ENCODE measurements around the gene CYFIP2.

Gene CYFIP2

DNA sequence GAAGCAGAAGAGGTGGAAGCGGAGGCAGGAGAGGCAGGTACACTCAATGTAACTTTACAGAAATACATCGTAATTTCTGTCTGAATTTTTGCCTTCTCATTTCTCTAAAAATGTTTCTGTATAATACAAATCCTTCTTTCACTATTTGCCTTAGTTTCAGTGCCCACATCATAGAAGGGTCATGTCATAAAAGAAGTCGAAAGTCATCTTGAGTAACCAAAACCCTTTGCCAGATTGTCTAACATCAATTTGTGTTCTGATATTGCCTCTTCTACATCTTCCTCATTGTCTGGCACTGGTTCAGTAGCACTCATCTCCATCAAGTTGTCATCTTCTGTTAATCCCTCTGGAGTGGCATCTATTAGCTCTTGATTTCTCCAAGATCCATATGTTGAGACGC lies 6.2 kb upstream of the CYFIP2 start:
- DNase-seq, result no peak

DNA sequence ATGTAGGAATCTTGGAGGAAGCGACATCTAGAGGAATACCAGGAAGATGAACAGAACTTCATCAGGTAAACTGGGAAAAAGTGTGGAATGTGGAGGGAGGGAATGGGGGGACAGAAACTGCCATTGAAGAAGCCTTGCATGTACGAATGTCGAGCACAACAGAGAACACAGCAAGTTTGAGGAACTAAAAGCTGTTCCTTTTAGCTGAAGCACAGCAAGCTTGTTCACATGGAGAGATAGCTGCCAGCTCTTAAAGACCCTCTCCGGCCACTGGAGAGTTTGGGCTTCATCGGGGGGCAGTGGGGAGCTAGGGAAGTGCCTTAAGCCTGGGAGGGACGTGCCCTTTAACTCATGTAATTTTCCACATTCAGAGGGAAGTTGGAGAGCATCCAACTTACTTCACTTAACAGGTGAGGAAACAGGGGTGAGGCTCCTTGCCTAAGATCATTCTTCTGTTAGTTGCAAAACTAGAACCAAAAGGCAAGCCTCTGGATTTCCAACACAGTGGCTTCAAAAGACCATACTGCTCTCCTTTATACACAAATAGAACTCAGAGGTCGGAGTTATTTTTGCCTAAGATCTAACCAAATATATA lies 2.3 kb upstream of the CYFIP2 start:
- DNase-seq, result no peak

DNA sequence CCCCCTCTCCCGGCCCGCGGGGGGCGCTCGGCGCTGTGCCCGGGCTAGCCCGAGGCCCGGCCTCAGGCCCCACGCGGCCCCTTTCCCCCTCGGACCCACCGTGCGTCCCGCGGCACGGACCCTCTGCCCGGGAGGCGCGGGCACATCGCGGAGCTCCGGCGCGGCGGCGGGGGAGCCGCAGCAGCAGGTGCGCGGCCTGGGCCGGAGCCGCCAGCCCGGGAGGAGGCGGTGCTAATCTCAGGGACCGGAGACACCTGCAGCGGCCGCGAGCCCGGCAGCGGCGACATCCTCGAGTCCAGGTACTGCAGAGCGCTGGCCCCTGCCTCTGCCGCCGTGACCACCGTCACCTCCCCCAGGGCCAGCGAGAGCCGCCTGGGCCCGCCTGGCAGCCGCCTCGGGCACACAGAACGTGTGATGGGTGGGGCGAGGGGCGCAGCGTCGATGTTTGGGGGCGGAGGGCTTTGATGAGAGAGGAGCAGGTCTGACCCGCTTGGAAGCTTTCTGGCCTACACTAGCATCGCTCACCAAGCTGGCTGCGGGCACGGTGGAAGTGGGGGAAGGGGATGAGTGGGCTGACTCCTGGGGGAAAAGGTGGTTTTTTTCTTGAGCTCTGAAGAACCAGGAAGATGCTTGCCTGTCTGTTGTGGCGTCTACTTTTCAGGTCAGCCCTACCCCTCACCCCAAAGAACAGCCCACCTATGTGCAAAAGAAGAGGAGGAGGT lies 524 bp downstream of the CYFIP2 start:
- DNase-seq, result no peak

DNA sequence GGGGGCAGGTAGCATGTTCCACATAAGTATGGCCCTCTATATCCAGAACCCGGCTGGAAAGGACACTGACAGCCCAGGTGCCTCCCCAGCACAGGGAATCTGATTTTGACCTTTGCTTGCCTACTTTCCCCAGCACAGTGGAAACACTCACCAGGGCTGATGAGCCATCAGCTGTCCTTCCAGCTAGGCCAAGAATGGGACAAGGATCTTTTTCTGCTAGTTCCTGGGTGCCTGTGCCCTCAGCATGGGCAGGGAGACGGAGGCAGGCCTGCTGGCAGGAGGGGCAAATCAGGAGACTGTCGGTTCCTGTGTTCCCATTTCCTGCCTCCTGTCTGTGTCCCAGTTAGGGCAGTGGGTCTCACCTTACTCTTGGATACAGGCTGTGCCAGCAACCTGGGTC lies 1.1 kb downstream of the CYFIP2 start:
- DNase-seq, result no peak

DNA sequence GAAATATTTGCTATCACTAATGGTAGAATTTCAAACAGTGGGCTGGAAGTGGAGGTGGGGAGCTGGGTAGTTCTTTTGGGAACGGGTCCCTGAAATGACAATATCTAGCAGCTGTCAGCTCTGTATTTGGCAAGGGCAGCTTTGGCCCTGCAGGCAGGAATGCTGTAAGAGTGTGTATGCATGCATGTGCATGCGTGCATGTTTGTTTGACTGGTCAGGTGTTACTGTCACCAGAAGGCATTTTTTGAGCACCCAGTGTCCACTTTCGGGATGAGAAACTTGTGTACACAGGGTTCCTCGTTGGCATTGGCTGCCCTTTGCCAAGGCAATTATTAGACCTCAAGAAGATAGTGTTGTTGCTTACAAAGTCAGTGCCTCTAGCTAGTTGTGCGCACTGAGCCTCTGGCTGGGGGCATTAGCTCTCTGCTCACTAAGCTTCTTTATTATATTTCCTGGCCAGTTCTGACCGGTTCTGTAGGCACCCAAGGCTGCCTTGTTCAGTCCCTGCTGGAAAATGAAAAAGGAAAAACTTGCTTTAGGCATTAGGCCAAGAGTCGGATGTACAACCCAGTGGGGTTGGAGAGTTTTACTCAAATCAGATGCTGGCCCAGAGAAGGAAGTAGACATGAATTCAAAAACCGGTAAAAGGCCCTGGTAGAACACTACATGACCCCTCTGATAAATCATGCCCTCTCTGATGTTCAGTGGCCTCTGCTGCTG lies 2.0 kb downstream of the CYFIP2 start:
- DNase-seq, result no peak

DNA sequence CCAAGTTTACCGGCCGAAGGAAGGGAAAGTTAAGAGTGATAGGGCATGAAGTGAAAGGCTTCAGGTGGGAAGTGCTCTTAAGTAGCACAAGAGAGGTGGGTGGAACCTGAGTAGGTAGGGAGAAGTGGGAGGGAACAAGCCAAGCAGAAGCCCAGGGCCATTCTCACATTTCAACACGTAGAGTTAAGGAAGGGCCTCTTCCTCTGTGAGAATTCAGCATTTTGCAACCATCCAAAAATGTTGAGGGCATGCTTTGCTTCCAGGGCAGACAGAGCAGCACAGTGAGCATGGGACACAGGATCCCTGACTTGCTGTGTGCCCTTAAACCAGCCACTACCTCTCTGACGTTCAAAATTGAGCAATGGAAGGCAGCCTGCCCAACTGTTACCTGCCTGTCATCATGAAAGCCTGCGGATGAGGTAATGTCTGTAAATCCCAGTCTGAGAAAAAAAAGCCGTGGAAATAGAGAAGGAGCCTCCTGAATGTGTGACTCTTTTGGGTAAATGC lies 3.3 kb downstream of the CYFIP2 start:
- DNase-seq, result no peak

DNA sequence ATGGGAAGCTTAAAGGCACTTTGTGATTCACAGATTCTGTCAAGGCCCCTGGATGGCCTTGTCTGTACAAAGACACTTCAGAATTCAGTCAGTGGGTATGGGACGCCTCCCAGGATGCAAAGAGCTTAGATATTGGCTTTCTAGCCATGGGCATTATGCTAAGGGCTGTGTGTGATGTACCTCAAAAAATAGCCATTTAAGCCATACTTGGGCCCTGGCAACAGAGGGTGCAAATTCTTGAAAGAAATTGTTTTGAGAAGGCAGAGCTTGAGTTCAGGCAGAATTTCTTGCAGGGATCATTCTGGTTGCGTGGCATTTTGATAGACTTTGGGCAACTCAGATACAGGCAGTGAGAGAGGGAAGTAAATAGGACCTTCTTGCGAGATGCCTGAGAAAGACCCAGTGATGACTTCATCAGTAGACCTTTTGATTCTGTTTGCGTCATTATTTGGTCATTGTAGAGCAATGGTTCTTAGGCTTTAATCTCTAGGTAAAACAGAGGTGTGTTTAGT lies 3.9 kb downstream of the CYFIP2 start:
- no peak for DNase-seq

DNA sequence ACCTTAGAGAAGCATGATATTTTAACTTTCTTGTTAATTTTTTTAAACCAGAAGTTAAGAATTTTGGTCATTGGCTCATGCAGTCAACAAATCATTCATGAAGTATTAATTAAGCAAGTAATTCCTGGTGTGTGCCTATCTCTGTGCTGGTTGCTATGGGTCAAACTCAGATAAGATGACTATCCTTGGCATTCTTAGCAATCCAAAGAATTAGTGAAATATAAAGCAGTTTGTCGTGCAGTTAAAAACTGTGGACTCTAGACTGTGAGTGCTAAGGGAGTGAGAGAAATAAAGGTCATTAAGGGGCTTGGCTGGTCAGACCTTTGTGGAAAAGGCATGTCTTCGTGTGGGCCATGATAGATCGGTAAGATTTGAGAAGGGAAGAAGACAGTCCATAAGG lies 4.8 kb downstream of the CYFIP2 start:
- DNase-seq, result no peak

DNA sequence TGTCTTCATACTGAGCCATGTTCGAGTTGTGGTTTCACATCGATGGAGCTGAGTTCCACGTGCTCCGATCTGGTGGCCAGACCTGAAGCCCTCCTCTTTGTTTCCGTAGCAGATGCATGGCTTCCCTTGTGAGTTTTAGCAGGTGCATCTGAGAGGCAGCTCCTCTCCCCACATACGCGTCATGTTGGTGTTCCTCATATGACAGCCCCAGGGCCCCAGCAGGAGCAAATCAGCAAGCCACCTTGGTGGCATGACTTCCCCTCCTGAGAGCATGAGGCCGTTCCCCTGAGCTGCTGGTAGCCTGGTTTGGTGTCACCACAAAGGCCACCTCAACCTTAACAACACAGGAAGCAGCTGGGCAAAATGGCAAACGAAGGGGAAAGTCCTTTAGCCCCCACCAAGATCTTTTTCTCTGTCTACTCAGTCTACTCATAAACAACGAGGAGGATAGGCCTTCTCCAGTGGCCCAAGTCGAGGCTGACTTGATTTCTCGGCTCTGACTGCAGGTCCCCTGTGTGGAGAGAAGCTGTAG lies 5.9 kb downstream of the CYFIP2 start:
- no peak for DNase-seq

DNA sequence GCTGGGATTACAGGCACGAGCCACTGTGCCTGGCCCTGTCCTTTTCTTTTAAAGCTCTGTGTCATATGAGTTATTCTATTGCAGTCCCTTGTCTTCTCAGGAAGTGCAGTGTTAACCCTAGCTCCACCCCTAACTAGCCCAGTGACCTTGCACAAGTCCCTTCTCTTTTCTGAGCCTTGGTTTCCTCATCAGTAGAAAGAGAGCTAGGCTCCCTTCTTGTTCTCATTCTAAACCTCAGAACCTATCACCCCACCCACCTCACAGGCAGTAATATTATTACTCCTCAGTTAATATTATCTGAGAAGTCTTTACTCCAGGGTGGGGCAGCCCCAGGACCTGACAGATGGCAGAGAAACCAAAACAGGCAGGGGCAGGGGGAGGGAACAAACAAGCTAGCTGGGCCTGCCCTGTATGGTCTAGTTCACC lies 7.2 kb downstream of the CYFIP2 start:
- DNase-seq, result no peak

DNA sequence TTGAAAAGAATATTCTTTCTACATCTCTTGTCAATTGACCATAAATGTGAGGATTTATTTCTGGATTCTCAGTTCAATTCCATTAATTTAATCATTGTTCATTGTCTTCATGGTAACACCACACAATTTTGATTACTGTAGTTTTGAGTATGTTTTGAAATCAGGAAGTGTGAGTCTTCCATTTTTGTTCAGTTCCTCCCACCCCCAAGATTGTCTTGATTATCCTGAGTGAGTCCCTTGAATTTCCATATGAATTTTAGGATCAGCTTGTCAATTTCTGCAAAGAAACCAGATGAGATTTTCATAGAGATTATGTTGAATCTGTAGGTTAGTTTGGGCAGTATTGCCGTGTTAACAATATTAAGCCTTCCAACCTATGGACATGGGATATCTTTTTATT lies 9.5 kb downstream of the CYFIP2 start:
- no peak for DNase-seq

DNA sequence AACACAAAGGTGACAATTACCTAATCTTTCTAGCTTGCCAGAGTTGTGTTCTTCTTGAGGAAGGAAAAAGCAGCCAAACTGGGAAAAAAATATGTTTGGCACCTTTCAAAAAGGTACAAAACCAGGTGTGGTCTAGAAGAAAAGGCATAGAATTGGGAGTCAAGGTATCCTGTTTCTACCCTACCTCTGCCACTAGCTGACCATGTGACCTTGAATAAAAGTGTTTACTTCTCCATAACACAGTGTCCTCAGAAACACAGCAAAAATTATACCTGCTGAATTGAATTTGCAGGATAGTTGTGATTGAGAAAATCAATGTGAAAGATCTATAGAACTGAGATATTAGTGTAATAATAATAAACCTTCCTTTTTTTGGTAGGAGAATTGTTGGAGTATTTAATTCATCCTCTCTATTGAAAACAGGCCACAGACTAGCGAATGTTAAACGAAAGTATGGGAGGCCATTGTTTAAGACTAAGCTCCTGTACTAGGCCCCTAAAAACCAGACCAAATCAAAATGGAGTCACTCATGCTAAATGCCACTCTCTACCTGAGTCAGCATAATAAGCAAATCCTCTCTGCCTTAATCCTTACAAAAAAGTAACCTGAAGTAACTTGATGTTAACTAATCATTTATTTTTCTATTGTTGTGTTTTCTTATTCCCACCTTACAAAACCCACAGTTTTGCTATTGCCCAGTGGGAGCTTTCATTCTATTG lies 12.6 kb downstream of the CYFIP2 start:
- no peak for DNase-seq

DNA sequence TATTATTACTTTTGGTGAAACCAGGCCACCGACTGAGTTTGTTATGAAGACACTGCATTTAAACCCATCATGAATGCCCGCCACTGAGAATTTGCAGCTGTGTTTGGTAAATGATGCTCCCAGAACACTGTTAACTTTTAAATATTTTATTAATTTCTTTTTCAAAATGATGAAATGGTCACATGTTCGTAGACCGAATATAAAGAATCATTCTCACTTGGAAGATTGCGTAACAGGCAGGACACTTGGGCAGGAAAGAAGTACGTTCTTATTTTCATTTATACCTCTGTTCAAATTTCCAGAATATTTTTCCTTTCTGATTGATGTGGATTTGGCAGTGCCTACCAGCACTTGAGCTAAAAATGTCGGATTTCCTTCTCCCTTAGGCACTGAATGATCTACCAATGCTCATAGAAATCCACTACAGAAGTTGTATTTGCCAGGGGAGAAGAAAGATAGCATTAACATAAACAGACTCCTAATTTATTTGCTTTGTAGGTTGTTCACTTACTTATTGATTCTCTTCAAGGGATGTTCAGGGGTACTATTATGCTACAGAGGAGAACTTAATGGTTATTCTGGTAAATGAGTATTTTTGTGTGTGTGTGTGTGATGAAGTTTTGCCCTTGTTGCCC lies 13.8 kb downstream of the CYFIP2 start:
- no peak for DNase-seq

DNA sequence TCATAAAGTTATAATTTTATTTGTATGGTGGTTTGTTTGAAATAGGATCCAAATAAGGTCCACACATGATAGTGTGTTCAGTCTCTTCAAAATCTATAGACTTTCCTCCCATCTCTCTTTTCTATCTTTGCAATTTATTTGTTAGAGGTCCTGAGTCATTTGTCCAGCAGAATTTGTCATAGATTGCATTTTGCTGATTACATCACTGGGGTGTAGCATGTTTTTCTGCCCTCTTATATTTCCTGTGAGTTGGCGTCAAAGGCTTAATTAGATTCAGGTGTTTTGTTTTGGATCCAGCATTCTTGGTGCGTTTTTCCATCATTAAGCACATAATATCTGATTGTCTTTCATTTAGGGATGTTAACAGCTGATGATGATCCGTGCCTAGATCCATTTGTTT lies 15.0 kb downstream of the CYFIP2 start:
- DNase-seq, result no peak

DNA sequence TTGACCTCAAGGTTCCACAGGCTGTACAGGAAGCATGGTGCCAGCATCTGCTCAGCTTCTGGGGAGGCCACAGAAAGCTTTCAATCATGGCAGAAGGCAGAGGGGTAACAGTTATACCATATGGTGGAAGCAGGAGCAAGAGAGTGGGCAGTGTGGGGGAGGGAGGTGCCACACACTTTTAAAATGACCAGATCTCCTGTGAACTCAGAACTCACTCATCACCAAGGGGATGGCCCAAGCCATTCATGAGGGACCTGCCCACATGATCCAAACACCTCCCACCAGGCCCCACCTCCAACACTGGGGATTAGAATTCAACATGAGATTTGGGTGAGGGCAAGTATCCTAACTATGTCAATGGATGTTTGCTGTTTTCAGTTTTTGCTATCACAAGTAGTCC lies 16.2 kb downstream of the CYFIP2 start:
- no peak for DNase-seq

DNA sequence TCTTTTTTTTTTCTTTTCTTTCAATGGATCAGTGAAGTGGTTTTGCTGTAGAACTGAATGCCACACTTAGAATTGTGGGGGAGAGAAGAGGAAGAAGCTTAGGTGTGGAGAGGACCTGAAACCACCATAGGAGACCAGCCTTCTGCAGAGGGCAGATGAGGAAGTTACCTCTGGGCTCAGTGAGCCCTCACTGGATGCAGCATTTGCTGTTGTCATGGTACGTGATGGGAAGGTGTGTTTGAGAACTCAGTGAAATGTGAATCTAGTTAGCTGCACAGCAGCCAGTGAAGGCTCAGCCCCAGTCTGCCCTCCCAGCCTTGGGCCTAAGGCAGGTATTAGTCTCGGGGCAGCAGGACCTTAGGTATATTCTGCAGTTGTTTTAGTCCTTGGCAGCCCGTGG lies 17.5 kb downstream of the CYFIP2 start:
- DNase-seq, result no peak

DNA sequence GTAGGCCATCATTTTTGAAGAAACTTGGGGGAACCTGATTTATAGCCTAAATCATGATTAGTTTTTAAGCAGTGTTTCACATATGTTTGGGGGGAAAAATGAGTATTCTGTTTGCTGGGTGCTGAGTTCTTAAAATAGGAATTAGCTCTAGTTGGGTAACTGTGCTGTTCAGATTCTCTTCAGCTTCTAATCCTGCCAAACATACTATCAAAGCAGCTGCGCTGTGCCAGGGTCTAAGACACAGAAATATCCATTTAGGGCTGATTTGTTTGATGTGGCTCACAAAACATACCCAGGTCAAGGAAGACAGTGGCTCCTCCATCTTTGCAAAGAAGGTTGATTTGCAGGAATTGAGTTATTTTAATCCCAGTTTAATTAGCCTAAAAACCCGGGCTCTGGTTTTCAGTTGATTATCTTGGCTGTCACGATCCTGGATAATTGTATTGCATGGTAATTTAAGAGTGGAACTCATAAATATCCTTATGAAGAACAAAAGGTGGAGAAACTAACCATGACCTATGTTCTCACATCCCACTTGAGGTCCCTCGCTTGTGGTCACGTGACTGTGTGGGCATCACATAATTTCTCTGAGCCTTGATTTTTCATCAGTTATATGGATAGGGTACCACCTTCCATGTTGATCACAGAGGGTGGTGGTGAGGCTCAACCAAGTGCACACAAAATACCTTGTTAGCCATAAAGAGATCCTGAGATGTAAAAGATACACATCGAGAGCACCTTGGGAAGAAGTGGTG lies 18.7 kb downstream of the CYFIP2 start:
- no peak for DNase-seq

DNA sequence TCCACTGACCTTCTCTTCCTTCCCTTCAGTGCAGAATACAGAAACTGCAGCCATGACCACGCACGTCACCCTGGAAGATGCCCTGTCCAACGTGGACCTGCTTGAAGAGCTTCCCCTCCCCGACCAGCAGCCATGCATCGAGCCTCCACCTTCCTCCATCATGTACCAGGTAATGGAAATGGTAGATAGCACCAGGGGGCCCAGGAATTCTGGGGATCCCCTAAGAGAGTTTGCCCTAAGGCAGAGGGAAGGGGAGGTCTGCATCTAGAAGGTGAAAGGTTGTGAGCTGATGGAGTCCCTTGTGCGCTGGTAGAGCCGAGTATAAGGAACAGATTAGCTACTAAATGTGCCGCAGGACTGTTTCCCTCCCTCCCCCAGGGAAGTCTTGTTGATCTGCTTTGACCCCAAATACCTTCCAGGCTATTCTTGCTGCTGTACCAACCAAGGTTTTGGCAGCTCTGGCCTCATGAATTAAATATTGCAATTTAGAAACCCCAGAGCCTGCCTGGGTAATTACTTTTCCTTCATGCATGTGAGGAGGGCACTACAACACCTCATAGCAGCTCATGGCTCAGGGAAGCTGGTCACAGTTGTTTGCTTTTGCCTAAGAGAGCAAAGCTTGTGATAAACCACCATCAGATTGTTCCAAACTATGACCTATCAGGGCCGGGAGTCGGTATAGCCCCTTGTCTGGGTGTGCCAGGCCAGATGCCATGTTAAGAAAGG lies 19.6 kb downstream of the CYFIP2 start:
- DNase-seq, result no peak

DNA sequence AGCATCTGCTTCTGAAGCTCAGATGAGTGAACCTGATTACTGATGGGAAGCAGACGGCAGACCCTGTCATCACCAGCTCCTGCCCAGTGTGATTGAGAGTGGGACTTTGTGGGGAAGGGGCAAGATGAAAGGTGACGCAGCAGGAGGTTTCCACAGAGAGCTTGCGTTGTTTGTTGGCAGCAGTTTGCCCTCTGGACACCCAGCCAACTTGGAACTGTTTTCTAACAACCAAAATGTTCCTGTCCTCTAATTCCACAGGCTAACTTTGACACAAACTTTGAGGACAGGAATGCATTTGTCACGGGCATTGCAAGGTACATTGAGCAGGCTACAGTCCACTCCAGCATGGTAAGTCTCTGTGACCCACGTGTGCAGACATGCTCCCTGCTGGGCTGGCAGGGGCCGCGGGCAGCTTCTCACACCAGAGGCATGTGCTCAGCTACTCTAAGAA lies 20.9 kb downstream of the CYFIP2 start:
- no peak for DNase-seq

DNA sequence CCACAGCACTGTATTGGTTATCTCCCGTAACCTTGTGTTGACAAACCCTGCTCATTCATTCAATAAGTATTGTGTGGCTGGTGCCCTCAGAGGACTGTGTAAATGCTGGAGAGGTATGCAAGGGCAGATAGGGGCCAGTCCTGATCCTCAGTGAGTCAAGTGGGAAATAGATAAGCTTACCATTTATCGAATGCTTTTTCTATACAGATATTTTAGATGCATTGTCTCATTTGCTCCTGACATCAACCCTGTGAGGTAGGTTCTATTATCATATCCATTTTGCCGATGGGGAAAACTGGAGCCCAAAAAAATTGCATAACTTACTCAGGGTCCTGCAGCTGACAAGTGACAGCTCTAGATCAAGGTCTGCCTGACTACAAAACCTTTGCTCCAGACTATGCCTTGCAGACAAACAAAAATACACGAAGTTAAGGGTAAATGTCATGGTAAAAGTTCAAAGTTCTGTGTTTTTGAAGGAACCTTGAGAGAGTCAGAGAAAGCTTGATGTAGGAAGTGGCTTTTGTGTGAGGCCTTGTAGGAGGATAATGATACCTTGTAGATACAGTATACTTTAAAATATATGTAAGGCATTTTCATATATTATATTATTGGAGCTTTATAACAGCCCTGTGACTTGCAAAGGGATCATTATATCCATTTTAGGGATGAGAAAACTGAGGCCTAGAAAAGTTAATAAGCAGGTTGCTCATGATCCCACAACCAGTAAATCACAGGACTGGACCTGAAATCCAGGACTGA lies 22.7 kb downstream of the CYFIP2 start:
- DNase-seq, result no peak

Measured in amniotic stem cell (primary cell).